GM18909 (cell line): Measurements from ENCODE around the gene D2HGDH.

Source experiments
- ATAC-seq: cut with Tn5 transposase; IDR thresholded peaks from one replicate; pipeline ENCODE4 v1.9.1; 2021; ENCODE audit warnings: mild to moderate bottlenecking; ENCODE audit not compliant: unreplicated experiment, poor library complexity

Gene D2HGDH

DNA sequence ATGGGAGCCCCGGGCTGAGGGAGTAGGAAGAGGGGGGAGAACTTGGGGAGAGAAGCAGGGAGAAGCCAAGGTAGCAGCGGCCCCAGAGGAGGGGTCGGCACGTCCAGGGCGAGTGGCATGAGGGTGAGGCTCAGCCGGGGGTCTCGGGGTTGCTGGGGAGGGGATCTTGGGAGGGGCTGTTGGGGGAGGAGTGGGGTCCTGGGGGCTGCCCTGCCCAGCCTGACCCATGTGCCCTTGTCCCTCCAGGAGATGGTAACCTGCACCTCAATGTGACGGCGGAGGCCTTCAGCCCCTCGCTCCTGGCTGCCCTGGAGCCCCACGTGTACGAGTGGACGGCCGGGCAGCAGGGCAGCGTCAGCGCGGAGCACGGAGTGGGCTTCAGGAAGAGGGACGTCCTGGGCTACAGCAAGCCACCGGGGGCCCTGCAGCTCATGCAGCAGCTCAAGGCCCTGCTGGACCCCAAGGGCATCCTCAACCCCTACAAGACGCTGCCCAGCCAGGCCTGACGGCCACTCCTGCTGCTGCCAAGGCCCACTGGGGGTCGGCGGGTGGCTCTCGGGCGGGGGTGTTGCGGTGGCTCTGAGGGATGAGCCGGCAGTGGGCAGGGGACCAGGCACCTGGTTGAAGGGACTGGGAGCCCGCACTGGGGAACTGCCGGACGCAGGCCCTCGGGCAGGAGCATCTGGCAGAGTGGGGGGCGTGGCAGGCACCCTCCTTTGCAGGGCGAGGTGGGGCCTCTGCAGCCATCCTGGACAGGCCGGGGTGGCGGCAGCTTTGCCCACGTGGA, 33.2 kb downstream of the D2HGDH start:
- ATAC-seq = no peak

DNA sequence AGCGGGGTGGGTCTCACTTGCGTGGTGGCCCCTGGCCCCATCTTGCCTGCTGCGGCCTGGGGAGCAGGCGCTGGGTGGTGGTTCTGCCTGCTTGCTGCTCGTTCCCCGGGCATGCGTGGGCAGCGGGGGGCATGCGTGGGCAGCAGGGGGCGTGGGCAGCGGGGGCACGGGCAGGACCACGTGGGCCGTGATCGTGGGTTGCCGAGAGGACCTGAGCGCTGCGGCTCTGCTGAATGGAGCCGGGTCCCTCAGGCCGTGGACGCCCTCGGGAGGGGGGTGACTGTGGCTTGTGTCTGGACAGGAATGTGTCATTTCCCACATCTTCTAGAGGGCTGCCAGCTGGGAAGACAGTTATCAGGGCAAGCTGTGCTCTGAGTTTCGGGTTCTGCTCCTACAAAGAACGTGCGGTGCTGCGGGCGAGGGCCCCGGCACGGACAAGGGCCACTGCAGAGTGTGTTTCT, 33.9 kb downstream of the D2HGDH start:
- no peak for ATAC-seq

DNA sequence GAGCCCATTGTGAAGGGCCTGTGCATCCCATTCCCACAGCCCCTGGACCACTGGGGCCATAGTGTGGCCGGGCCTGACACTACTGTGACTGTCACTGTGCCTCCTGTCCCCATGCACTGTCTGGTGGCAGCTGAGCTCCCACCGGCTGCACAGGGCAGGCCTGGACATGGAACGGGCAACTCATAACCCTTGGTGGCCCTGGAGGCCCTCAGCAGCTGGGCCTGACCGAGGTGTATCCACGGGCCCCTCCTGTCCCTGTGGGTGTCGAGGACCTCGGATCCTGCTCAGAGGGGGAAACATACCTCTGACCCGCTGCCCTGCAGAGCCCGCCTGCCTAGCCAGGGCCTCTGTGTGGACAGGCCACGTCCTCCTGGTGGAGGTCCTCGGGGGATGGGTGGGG, 34.4 kb downstream of the D2HGDH start:
- no peak for ATAC-seq

- no peak for ATAC-seq
These were observed 35.4 kb downstream of the D2HGDH start for GRCh38 chr2:241769819-241770184.

DNA sequence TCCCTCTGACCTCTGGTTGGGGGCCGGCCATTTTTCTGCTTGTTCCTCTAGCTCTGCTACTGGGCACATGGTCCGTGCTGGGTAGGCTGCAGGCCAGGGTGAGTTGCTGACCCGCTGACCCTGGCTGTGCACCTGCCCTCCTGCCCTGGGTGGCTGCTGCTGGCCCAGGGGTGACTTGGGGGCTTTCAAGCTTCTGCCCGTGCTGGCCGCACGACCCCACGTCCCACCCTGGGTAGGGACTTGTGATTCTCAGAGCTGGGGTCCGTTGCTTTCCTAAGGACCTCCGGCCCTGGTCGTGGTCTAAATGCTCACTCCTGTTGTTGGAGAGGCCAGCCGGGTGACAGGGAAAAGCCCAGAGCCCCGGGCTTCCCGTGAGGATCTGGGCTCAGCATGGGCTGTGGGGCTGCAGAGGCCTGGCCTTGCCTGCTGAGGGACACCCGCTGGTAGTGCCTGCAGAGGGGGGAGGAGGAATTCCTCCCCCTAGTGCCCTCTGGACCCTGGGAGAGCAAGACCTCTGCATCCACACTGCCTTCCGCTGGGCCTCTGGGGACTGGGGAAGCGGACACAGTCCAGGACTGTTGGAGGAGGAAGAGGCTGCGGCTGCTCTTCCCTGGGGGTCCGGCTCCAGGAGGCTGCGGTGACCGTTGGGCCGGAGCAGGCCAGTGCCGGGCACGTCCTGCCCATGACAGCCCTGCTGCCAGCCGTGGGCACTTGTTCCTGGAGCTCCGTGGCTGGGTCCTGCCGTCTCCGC, 35.9 kb downstream of the D2HGDH start:
- ATAC-seq = no peak

DNA sequence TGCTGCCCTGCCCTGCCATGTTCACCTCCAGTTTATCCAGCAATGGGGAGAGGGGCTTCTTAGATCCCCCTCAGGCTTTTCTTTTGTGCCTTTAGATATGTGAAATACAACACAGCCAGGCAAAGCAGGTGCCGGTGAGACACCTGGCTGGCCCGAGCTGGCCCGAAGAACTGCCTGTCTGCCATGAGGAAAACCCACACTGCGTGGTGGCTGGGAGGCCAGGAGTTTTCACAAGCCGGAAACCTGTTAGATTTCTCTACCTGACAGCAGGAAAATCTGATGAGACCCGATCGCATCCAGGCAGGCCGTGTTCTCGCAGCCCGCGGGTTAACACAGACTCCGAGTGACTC, 36.5 kb downstream of the D2HGDH start:
- ATAC-seq = no peak

DNA sequence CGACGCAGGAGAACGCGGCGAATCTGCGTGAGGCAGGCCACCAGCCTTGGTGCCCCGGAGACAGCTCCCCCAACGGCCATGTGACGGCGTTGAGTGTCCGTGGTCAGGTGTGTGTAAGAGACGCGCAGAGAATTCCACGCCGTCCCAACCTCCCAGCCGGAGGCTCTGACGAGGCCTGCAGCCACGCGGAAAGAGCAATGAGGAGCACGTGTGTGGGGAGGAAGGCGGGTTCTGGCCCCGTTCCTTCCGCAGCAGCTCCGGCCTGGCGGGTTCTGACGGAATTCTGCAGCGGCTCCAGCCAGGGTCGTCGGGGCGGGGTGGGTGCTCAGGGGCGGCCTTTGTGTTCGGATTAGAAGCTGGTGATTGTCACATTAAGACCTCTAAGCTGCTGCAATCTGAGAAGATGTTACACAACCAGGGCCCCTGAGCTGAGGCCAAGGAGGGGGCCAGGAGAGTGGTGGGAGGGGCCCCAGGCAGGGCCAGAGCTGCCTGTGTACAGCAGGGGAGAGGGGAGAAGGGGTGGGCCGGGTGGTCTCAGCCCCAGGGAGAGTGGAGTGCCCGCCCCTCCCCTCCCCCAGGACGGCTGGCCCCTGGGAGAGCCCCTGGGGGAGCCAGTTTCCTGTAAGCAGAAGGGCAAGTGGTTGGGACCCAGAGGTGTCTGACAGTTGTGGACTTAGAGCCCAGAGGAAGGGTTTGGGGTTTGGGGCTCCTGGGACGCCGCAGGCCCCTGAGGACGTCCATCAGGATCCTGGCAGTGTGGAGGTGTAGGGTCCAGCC, 37.0 kb downstream of the D2HGDH start:
- ATAC-seq = no peak

GRCh38 chr2:241772063-241772499, 37.7 kb downstream of the D2HGDH start:
- ATAC-seq = no peak

DNA sequence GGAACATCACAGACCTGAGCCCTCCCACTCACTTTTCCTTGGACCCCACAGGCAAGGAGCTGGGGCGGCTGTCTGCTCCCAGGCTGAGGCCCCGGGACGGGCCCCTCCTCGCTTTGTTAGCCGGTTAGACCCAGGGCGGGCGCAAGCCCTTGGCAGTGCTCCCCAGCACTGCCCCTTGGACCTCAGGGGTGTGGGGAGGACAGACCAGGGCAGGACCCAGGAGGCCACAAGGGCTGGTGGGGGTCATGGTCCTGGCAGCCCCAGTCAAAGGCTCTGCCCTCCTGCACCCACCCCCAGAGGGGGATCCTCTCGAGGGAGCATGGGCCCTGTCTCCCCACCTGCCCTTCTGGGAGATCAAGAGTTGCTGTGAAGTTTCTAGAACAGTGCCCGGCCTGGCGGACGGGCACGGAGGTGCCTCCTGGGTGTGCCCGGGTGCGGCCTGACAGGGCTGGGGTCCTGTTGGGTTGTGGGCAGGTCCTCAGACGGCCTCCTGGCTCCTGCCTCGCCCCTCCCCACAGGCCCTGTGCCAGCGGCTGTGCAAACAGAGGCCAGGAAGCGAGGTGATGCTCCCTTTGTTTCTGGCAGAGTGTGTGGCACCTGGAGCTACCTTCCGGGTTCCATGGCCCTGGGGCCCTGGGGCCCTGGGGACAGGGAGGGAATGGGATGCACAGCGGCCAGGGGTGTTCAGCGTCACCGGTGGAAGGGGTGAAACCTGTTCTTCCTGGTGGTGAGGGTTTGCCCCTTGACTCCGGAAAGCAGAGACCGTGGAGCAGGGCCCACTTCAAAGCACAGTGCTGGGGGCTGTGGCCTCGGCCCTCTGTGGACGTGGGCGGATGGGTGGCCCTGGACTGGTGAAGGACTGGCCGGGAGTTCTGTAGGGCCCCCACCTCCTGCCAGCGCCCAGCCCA, 39.3 kb downstream of the D2HGDH start:
- no peak for ATAC-seq

DNA sequence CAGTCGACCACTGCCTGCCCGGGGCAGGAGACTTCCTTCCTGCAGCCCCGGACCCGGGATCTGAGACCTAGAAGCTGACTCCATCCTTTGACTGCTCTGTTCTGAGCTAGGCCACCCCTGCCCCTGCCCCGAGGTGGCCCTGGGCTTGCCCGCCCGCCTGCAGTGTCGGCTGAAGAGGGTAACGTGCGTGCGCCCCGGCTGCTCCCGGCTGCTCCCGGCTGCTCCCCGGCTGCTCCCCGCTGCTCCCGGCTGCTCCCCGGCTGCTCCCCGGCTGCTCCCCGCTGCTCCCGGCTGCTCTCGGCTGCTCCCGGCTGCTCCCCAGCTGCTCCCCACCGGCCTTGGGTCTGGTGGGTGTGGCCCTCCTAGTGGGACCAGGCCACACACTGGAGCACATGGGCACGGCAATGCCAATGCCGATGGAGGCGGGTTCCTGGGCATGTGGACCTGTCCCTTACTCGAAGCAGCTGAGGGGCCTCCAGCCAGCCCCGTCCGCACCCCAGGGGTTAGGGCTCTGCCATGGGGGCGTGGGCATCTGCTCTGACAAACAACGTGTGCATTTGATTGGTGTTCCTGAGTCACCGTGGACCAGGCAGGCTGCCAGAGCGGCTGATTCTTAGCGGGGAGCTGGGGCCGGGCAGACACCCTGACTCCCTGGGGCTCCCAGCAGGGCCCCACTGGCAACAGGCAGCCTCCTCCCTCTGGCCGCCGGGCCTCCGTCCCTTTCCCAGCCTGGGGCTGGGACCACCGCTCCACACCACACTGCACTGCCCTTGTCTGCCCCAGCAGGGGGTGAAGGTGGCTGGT, 40.2 kb downstream of the D2HGDH start:
- no peak for ATAC-seq

GRCh38 chr2:241775223-241776177, 41.1 kb downstream of the D2HGDH start:
- no peak for ATAC-seq

DNA sequence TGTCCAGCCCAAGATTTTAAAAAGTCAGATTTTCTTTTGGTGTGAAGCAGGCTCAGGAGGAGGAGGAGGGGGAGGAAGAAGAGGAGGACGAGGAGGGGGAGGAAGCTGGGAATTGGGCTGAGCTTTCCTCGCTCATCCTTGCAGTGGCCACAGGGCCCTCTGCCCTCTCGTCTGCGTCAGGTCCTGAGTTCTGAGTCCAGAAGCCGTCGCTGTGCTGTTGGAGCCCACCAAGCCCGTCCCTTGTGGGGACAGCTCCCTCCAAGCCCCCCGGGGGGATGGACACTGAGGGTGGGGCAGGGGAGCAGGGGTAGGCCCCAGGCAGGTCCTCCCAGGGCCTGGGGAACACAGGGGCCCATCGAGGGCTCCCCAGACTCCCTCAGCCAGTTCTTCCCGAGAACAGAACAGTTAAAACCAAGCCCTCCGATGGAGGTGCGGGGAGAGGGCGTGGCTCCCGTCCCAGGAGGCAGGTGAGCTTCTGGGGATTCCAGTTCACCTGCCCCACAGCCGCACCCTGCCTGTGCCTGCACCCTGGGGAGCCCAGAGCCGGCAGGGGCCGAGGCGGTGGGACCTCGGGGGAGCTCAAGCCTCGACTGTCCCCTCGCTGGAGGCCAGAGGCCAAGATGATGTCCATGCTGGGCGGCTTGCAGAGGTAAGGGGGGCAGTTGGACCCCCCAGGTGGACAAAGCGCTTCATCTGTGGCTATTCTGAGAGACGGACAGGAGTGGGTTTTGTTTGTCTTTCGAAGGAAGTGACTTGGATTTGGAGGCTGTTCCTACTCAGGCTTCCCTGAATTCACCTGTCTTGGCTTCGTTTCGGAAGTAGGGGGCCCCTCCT, 42.1 kb downstream of the D2HGDH start, which contains the start of gene GAL3ST2:
Gene GAL3ST2, plus strand, starts transcription at position 487 of the 834 bp plus-strand sequence. Its CDS starts 134 bp downstream, at position 621.
- ATAC-seq = no peak

DNA sequence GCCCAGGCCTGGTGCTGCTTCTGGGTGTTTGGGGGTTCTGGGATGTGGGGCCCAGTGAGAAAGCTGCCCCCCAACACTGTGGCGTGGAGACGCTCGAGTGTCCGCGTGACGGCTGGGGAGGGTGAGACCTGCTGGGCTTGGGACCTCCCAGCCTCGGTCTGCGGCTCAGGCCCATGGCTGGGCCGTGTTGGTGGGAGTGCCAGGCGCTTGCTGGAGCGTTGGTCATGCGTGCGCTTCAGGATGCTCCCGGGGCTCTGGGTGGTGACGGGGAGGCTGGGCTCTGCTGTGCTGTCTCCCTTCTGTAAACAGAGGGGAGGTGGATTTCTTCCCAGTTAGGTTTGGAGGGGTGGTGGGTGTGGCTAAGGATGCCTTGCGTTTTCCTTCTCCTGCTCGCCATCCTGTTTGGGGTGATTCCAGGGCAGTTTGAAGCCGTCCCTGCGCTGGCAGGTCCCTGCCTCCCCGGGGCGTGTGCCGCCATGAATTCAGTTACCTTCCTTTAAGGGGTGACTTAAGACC, 42.8 kb downstream of the D2HGDH start:
- ATAC-seq = no peak

DNA sequence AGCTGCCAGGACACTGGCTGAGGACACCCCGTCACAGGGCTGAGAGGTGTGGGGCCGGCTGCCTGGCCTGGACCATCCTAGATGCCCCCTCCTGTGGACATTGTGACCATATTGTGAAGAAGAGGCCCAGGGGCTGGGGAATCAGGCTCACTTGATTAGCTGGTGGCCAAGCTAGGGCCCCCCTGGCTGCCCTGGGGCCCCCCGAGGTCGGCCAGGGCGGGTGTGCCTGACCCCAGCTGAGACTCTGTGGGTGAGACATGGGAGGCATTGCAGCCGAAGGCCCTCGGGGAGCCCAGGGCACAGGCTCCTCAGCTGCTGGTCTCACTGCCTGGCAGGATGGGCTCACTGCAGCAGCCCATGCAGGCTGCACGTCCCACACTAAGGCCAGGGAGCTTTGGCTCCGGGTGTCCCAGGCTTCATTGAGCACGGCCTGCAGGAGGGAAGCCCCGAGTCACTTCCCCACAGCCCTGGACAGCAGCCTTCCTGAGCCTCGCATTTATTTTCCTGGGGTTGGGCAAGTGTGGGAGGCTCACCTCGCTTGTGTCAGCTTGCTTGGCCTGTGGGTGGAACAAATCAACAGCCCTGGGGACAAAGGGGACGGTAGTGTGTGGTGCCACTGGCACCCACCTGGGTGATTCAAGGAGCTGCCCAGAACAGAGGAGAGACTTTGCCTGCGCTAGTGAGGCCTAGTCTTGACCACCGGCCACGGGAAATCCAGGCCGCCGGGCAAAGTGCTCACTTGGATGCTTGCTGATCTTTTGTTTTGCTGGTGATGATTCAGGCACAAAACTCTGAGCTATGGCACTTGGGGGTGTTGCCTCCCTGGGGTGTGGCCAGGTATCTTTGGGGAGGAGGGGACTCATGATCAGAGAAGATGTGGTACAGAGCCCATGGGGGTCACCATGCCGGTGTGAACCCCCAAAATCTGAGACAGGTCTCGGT, 43.5 kb downstream of the D2HGDH start:
- no peak for ATAC-seq

GRCh38 chr2:241780939-241781569, 46.6 kb downstream of the D2HGDH start:
- no peak for ATAC-seq
